GM12801 (cell line): ENCODE data around the gene IKZF1.

ENCODE experiments used
- TF ChIP-seq, protein P1 (sequence below): IDR thresholded peaks from one replicate; pipeline ENCODE4 v1.5.1; 2011; ENCODE audit warnings: control low read depth; ENCODE audit not compliant: insufficient read length; ENCODE audit errors: extremely low read depth

The IKZF1 gene

DNA sequence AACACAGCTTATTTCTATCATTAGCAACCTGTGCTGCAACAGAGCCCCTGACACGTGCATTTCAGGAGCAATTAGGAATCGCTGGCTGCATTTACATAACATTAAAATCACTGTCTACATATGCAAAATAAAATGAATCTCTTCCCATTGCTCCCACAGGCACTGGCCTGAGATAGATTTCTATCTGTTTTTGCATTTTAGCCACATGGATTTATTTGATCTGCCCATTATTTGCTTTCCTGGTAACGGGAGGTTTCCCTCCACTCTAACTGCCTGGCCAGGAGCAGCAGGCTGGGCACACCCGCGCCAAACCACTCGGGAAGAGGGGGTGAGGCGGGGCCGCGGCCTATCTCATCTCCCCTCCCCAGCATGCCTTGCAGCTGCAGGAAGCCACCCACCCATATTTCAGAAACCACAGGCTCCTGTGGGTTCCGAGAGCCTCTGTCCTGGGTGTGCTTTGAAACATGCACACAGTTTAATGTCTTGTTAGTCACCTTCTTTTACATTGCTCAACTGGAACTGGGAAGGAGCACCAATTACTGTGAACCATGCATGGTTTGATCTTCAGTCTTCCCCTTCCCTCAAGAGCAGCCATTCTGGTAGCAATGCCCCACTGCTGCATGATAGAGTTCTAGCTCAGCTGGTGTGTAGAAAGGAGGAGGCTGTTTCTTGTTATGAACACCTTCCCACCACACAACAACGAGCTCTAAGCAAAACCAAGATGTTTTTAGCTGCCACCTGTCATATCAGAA lies 37.7 kb upstream of the IKZF1 start:
- TF ChIP-seq, protein P1, sequence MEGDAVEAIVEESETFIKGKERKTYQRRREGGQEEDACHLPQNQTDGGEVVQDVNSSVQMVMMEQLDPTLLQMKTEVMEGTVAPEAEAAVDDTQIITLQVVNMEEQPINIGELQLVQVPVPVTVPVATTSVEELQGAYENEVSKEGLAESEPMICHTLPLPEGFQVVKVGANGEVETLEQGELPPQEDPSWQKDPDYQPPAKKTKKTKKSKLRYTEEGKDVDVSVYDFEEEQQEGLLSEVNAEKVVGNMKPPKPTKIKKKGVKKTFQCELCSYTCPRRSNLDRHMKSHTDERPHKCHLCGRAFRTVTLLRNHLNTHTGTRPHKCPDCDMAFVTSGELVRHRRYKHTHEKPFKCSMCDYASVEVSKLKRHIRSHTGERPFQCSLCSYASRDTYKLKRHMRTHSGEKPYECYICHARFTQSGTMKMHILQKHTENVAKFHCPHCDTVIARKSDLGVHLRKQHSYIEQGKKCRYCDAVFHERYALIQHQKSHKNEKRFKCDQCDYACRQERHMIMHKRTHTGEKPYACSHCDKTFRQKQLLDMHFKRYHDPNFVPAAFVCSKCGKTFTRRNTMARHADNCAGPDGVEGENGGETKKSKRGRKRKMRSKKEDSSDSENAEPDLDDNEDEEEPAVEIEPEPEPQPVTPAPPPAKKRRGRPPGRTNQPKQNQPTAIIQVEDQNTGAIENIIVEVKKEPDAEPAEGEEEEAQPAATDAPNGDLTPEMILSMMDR = no peak

GRCh38 chr7:50267525-50268041 lies 36.9 kb upstream of the IKZF1 start:
- TF ChIP-seq, protein P1 = no peak

GRCh38 chr7:50268223-50268622 lies 36.3 kb upstream of the IKZF1 start:
- TF ChIP-seq, protein P1 = no peak

DNA sequence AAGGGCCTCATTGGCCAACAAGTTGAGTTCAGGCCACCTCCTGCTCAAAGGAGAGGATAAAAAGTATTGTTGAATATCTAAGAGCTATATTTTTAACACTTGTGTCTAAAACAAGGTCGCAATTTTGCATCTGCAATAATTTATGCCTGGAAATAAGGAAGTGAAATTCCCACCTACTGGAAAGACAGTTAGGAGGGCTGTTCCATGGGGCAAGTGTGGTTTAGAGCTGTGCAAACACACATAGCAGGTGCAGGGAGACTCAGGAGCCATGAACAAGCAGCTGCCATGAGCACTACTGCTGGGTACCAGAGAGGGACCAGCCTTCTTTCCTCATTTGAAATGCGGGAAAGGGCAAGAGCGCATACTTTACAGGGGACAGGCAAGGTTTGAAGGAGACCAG lies 35.5 kb upstream of the IKZF1 start:
- TF ChIP-seq, protein P1 = no peak

- TF ChIP-seq, protein P1 = no peak
Observed at GRCh38 chr7:50270531-50271018, 33.9 kb upstream of the IKZF1 start.

- TF ChIP-seq, protein P1 = no peak
Observed at GRCh38 chr7:50272808-50273207, 31.7 kb upstream of the IKZF1 start.

- TF ChIP-seq, protein P1 = no peak
Observed at GRCh38 chr7:50273301-50273700, 31.2 kb upstream of the IKZF1 start.
